Bone marrow (tissue), 2 donors: ENCODE measurements around the gene GABRB2.

ENCODE experiments used
- DNase-seq, 2 donors: peaks; one replicate each; lab custom pipeline; 2025; lab: John Stamatoyannopoulos, UW

The GABRB2 gene

DNA sequence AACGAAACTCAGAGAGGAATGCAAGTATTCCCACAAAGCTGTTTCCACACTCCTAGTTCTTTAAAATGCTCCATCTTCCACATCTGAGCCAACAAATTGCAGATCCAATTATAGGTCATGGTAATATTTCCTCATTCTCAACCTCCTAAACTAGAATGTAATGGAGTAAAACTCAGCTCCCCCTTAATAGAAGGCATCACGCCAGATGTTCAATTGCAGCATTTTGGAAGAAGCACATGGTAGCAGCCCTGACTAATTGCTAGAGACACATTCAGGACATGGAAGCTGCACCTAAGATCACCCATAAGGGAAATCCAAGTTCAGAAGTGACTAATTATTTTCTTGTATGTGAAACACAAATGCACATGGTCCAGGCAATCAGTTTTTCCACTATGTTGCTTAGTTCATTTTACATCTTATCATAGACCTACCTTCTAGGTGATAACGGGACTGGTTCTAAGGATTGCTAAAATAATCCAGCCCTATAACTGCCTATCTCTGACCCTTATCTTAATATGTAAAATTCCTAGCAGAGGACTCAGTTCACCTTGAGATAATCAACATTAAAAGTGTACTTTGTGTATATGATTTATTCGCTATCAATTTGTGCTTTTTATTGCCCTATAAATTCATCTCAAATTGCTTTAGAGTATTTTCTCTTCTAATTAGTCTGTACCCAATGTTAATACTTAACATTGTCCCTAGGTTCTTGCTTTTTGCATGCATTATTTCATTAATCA is 75.1 kb downstream of the GABRB2 start:
- no peak for DNase-seq

DNA sequence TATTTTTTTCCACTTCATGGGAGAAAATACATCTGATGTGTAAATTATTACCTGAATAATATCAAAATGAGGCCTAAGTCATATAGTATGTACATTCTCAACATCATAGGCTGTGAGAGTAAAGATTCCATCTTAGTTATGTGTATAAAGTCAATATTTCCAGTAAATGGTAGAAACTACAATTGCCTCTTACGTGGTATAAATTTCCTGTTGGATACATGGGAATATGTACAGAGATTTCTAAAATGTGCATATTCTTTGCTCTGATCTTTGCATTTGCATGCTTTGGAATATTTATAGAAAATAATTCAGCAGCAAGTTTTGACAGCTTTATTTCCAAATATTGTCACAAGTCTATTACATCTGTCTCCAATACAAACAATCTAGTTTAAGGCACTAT is 78.8 kb downstream of the GABRB2 start:
- no peak for DNase-seq

DNA sequence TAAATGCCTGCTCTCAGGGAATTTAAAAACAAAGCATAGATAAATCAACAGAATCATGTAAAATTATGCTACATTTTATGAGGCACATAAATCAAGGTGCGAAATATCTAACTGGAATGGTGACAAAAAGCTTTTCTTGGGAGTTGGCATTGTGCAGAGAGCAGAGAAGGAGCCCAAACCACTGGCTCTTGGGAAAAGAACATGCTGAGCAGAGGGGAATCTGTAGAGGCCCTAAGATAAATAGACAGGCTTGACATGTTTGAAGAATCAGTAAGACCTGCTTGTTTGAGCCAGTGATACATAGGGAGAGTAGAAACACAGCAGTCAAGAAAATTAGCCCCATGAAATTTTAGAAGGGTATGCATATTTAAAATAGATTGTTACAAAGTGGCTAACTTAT is 85.8 kb downstream of the GABRB2 start:
- DNase-seq: no peak

DNA sequence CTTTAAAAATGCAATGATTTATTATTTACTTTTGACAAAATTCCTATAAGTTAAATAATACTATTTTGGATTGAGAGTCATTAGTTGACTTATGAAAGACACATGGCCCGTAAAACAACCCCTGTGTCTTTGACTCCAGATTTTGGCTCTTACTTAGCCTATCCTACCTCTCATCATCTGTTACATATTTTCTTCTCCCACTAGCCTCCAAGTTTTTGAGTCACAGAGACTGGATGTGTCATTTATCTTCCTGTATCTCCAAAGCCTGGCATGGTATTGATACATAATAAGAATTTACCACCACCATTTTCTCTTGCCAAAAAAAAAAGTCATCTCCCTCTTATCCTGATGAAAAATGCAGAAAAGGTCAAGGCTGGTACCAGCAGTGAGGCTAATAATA is 99.9 kb downstream of the GABRB2 start:
- DNase-seq: no peak

DNA sequence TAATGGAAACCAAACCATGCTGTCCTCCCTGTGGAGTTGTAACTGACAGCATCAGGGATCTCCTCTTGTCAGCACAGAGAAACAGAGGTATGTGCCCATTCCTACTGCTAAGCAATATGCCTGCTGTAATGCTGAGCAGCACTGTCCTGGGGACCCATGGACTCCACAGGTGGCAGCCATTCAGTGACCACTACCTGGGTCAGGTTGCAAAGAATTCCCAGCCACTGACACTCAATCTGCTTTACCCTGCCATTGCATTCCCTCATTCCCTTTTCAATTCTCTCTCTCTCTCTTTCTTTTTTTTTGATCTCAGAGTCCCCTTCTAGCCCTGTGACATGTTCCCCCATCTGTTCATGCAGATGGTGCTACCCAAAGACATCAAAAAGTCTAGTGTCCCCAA is 104.1 kb downstream of the GABRB2 start:
- DNase-seq: no peak

DNA sequence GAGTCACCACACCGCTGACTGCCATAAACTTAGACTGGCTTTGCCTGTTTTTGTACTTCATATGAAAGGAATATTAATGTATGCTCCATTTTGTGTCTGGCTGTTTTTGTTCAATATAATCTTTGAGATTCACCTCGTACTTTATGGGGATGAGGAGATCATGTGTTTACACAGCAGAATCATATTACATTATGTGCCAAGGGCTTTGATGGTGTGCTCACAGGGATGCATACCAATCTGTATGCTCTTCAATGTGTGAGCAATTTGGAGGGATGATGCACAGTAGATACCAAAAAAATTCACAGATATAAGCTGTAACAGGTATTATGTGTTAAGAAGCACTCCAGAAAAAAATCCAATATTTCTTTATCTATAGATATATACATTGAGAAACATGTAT is 113.7 kb downstream of the GABRB2 start:
- no peak for DNase-seq

DNA sequence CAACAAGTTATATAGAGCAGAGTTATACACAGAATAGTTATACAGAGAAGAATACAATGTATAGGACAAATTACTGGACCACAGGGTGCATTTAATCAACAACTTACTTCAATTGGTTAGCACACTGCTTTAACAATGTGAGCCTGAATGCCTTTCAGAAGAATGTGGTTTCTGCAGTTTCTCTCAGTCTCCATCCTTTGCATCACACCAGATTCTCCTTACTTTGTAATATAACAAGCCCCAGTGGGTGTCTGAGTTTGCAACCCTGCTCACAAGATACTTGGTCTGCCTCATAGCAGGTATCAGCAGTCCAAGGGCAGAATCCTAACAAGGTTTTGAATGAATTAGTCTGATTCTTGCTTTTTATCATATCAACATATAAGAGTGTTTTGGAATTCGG is 114.6 kb downstream of the GABRB2 start:
- no peak for DNase-seq

DNA sequence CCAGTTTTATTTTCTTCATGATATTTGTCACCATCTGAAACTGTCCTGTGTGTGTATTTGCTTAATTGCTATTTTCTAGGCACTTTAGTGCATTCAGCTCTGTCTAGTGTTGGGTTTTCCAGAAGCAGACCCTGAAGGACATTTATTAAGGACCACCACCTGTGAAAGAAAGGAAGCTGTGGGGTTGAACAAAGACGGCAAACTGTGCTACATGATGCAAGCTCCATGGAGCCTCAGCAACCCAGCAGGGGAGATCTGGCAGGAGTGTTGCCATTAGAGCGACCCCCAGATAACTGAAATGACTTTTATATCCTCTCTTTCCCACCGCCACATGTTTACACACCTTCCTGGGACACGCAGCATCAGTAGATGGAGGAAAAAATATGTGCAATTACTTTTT is 125.5 kb downstream of the GABRB2 start:
- no peak for DNase-seq

DNA sequence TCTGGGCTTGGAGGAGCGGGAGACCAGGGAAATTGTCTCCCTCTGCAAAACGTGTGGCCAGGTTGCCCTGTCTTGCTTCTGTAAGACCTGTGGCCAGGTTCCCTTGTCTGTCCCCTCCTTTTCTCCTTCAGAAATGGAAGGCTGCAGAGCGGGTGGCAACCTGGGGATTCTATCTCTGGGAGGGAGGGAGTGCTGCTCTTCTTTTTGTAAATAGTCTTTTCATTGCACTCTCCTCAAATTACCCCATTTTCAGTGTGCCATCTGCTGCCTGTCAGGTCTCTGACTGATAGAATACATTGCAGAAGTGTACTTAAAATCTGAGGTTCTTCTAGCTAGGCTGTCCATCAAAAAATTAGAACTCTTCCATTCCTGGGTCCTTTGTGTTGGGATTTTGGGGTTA is 126.0 kb downstream of the GABRB2 start:
- DNase-seq: no peak

DNA sequence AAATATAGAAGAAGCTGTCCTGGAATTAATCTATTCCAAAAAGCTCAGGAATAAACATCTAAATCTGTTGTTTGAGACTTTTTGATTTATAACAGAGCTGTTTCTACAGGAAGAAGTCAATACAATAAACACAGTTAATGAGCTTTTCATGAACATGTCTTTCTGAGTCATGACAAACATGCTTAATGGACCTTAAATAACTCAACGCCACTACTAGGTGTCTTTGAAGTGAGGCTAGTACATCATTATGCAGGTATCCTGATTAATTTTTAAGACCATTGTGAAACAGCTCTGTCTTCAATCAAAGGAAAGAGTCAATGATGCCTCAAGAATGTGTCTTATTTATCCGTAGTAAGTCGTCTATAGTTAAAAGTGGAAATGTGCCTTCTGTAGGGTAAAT is 131.6 kb downstream of the GABRB2 start:
- DNase-seq: no peak

DNA sequence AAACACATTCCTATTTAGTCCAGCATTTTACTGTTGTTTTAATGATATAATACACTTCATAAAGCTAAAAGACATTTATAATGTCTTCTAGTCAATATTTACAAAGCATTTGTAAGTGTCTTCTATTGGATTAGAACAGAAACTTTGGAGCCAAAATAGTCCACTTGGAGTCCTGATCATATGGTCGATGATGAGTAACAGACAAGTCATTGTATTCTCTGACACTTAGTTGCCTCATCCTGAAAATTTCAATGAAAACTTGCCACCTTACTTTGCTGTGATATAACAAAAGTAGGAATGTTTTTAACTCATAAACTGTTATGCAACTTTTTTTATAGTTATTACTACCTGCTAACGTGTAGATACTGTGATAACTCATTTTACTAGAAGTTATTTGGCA is 132.5 kb downstream of the GABRB2 start:
- no peak for DNase-seq

DNA sequence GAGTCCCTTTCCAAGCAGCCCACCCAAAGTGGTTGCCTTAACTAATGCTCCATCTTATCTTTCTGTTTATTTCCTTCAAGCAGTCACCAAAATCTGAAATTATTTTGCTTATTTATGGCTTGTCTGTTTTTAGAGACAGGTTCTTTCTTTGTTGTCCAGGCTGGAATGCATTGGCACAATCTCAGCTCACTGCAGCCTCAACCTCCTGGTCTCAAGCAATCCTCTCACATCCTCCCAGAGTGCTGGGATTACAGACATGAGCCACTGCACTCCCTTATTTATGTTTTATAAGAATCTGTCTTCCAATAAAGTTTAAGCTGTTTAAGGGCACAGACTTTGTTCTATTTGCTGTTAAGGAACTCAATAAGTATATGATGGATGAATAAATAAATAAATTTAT is 133.7 kb downstream of the GABRB2 start:
- DNase-seq: no peak

DNA sequence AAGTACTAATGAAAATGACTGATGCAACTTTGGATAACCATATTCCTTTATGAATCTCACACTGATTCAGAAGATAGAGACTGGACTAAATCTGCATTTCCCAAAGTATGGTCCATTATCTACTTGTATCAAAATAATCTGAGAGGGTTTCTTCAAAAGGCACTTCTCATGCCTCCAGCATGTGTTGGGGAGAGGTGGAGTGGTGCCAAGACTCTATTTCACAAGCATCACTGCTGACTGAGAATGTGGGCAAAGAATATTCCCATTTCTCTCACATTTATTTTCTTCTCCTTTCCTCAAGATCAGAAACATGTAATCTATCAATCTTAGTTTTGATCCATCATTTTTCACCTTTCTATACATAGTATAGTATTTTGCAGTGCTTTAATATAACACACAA is 135.4 kb downstream of the GABRB2 start:
- no peak for DNase-seq

DNA sequence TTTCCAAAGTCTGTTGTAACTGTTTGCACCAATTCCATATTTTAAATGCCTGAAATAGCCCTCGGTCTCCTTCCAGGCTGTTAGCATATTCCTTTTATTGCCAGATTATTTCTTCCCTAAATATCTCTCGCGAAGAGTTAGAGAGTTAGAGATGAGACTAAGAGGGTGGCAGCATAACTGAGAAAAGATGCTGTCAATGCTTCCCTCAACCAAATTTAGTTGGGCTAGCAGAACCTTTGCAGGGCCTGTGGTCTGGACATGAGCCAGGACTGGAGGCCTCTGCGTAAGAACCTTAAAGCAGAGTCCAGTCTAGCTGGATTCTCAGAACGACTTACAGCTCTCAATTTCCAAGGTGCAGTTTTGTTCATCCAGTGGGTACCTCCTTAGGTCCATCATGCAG is 135.9 kb downstream of the GABRB2 start:
- DNase-seq: no peak

DNA sequence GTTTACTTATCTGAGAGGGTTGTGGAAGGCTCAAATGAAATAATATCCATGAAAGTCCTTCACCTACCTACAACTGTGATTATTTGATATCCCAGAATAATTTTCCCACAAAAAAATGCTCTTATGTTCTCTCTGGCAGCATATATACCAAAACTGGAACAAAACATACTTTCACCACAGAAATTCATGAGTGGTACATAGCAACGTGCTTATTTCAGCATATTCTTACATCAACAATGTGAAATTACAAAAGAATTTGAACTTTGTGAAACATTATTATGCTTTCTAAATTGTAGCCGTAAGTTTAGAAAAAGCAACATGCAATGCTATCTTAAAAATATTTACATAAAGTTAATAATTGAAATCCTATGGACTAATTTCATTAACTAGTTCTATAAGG is 137.1 kb downstream of the GABRB2 start:
- DNase-seq: no peak

DNA sequence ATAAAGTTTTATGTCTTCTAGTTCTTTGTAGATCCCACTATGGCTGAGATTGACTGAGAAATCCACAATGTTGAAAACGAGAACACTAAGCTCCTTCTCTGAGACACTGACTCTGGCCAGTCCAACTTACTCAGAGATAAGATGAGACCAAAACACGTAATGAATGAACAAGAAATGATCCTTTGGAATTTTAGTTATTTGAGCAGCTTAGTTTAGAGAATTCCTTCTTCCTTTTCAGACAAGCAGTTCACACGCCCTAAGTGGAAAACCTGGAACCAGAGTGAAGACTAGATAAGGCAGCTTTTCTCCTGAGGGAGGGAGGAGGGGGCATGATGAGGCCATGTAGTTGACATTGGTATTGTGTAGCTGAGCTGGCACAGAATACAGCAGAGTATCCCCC is 139.6 kb downstream of the GABRB2 start:
- no peak for DNase-seq

DNA sequence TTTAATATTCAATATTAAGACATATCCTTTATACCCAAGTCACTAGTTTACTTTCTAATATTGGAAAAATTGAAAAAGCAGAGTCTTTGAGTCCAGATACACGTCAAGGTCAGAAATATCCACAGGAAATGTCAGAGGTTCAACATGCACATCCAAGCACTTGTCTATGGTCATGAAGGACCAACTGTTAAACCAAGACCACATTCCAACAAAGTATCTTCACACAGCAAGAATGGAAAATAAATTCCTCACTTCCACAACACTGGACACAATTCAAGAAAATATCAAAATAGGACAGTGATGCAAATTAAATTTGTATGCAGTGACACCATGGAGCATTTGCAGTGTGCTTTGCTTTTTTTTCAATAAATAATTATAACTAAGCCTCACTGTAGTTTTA is 142.5 kb downstream of the GABRB2 start:
- DNase-seq: no peak

DNA sequence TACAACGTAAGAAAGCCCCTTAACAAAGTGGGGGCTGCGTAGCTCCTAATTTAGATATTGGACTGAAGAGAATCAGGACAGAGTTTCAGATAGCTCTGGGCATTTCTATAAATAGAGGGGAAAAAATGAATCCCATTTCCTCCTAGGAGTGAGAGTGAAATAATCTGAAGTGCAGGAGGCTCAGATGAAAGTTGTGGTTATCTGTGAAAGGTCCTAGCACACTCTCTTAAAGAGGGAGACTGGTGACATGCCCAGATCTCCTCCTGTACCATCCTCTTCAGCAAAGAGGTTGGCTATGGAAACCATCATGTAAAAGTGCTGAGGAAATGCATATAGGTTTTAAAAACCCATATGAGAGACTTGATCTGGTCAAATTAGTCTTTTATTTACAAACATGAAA is 143.4 kb downstream of the GABRB2 start:
- DNase-seq: no peak

DNA sequence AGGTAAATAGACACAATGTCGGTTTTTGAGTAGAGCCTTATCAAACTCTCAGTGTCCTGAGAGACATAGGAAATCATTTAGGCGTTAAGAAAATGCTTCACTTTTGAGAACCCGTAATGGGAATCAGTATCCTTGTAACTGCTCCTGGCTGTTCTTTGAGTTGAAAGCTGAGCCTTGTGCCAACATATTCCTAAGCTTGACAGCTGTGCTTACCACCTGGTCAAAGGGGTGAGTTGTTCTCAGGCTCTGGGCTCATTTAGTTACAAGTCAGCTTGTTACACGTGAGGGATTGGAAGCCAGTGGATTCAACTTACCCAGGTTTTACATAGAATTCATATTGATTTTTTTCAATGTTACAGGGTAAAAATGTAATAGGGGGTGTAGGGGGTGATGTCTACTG is 145.9 kb downstream of the GABRB2 start:
- DNase-seq: no peak

DNA sequence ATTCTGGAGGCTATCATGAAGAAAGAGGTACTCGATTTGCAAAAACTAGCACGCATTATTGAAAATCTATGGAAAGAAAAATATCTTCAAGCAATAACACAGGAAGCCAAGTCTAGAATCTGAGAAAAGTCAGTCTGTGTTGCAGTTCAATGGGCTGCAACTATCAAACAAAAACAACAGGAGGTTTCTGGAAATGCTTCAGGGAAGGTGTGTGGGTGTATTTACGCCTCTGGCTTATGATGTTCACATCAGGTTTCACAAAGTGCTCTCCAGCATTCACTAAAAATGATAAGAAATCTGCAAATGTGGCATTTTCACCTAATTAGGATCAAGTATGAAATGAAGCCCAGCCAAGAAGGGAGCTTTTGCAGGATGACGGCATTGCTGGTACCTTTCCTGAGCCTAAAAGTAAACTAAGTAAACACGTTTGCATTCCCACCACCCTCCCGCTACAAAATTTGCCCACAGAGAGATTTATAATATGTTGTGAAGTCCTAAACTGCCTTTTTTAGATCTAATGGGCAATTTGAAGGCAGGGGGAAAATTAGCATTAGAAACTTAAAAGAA is 146.4 kb downstream of the GABRB2 start:
- DNase-seq: no peak

DNA sequence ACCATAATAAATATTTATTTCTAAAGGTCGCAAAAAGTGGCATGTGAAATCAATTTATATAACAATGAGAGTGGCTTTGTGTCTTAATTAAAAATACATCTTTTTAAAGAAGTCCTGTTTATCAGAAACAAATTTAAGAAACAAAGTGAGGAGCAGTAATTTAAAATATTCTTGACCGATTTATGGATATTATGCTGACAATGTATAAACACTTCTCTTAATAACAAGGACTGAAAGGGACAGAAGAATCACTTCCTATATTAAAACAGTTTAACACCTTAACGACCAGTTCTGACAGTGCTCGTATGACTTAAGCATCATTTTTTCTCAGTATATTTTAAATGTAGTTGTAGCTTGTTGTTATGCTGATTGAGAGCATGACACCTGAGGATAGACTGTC is 149.1 kb downstream of the GABRB2 start:
- DNase-seq: no peak

DNA sequence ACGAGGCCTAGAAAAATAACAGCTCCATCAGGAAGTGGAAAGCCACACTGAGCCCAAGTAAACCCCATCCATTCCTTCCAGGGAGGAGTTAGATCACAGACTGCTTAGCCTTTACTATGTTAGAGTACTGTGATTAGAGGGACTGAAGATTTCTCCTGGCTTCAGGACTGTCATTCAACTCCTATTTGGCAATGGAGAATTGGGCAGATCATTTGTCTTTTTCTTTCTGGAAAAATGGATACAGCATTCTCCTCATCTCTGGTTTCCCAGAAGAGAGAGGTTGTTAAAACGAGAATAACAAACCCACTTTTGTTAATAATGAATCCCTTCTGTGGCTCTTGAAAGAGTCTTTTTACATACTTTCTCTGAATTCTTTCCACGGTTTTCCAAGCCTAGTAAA is 150.4 kb downstream of the GABRB2 start:
- no peak for DNase-seq

DNA sequence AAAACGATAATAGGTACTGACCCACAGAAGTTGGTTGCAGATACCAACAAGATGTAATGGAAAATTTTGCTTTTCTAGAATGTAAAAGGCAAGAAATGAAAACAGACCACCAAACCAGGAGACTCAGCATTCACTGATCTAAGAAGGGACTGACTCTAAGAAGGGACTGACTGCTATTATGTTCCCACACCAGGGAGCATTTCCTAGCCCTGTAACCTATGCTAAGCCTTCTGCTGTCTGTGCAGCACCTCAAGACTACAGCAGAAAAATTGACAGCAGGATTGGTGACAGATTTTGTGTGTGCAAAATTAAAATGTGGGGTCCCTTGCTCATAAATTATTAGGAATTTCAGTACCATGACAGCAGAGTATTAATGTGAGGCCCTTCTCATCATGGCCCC is 154.8 kb downstream of the GABRB2 start:
- no peak for DNase-seq

DNA sequence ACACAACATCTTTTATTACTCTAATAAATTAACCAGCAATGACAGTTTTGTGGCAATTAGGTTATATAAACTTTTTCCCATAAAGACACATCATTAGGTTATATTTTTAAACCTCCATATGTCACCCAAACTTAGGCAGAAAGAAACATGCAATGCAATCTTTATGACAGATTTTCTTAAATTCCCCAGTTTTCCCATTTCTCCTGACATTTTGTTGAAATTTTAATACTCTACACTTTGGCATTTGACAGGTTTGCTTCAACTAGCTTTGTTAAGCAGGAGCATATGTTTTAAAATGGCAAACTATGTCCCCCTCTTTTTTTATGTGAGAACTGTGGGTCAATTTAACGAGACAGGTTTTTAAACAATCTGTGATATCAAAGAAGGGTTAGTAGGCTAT is 155.5 kb downstream of the GABRB2 start:
- no peak for DNase-seq
